GM19193 (cell line): ENCODE data around the gene CEP44.

Experiments
- POLR2A ChIP-seq: IDR thresholded peaks from 4 replicates; pipeline ENCODE4 v1.6.1; 2011; ENCODE audit not compliant: insufficient read depth, insufficient read length; ENCODE audit errors: extremely low read depth

Gene CEP44

DNA sequence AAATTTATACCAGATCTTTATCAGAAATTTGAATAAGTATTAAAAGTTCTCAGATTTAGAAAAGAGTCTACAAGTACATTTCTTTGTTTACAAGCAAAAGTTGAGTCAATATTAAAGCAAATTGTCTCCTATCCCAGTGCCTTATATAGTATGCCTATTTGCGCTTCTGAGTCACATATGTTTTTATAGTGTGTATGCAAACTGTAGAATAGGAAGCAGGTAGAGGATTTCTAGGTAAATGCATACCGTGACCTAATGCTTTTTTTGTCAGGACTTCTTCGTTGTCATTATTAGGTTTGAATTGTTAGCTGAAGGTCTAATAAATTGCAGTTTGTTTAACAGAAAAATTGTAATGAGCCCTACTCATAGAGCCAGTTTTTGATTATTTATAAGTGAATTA lies 22.2 kb downstream of the CEP44 start:
- TF ChIP-seq POLR2A = no peak

DNA sequence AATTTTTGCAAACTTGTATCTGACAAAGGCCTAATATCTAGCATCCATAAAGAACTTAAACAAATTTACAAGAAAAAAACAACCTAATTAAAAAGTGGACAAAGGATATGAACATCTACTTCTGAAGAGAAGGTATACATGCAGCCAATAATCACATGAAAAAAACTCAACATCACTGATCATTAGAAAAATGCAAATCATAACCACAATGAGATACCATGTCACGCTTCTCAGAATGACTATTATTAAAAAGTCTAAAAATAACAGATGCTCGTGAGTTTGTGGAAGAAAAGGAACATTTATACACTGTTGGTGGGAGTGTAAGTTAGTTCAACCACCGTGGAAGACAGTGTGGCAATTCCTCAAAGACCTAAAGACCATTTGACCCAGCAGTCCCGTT lies 24.0 kb downstream of the CEP44 start:
- TF ChIP-seq POLR2A = no peak

DNA sequence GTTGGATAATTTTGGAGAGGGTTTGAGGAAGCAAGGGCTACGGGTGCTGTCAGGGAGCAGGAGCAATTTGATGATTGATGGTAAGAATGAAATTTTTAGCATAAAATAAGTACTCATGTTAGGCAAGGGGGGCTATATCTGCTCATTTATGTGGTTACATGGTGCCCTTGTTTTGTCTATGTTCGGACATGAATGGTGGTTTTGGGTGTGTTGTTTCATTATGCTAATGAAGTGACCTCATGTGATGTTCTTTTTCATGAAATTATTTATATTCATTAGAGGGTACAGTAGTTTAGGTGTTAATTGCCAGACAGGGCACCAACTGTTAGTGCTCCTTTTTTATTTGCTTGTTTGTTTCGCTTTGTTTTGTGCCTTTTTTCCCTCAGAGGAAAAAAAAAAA lies 29.3 kb downstream of the CEP44 start:
- TF ChIP-seq POLR2A = no peak

DNA sequence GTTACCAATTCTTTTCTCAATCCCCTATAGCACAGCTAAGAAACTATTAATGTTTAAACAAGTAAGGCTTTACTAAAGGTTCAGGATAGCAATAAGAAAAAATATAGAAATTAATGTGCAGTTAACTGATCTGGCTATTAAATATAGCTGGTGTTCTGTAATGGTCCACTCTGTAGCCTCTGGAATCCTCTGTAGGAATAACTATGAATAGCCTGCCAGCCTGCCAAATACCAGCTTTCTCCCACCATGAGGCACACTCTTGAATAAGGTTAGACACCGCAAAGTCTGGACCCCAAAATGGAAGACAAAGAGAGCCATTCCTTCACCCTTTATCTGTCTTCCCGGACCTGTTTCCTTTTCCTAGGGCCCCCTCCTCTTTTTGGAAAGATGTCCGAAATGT lies 30.6 kb downstream of the CEP44 start:
- no peak for TF ChIP-seq POLR2A

DNA sequence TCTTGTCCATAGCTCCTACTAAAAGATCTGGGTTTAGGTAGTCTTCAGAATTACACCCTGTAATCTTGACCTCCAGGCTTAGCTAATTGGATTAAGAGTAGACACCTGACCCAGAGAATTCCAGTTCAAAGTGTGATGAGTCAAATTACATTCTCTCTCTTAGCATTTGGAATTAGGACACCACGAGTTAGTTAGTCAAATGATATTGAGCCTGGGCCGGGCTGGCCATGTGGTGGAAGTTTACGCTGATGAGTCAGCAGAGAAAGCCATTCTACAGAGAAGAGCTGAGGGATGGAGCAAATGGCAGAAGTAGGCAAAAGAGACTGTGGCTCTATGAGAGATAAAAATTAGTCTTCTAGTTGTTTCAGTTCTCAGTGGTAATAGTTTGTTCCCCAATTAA lies 31.1 kb downstream of the CEP44 start:
- no peak for TF ChIP-seq POLR2A

DNA sequence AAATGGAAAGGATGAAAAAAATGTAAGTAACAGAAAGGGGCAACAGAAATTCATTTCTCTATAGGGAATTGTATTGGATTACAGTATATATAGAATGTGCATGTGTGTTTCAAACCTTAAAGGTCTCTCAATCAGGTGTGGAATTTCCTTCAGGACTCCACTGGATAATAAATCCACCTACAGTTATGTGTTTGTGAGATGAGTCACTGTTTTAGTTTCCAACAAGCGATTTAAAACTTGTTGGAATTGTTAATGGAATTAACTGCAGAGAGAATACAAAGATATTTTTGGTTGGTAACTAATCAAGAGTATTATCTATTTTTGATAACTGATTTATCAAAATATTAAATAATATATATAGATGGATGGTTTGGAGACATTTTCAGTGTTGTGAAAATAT lies 32.8 kb downstream of the CEP44 start:
- TF ChIP-seq POLR2A = no peak

DNA sequence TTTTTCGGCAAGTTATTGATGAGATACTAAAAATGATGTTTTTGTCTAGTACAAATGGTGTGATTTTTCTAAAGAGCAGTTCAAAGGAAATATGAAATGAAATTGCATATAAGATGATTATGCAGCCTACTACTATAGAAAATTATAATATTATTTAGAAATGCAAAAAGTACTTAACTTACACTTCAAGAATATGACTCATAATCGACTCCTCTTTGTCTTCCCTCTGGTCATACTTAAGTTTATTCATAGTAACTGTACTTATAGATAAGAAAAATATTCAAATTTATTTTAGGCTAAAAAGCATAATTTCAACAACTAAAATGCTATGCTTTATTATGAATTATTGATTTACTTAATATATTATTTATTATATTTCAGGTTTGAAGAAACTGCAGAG lies 33.2 kb downstream of the CEP44 start:
- TF ChIP-seq POLR2A = no peak

DNA sequence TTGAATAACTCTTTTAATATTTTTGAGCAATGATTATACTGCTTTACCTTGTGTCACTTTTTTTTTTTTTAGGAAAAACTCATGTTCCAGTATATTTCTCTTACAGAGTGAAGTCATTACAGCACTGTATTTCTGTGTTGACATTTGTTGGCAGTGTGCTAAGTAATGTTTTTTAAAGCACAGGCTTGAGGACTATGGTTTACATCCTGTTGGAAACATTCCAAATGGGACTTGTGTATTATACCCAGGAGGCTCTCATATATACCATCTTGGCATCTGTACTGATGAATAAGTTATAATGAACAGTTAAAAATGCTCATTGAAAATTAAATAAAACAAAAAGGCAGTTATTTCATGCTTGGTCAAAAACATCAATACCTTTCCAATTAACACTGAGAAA lies 33.8 kb downstream of the CEP44 start:
- TF ChIP-seq POLR2A = no peak

DNA sequence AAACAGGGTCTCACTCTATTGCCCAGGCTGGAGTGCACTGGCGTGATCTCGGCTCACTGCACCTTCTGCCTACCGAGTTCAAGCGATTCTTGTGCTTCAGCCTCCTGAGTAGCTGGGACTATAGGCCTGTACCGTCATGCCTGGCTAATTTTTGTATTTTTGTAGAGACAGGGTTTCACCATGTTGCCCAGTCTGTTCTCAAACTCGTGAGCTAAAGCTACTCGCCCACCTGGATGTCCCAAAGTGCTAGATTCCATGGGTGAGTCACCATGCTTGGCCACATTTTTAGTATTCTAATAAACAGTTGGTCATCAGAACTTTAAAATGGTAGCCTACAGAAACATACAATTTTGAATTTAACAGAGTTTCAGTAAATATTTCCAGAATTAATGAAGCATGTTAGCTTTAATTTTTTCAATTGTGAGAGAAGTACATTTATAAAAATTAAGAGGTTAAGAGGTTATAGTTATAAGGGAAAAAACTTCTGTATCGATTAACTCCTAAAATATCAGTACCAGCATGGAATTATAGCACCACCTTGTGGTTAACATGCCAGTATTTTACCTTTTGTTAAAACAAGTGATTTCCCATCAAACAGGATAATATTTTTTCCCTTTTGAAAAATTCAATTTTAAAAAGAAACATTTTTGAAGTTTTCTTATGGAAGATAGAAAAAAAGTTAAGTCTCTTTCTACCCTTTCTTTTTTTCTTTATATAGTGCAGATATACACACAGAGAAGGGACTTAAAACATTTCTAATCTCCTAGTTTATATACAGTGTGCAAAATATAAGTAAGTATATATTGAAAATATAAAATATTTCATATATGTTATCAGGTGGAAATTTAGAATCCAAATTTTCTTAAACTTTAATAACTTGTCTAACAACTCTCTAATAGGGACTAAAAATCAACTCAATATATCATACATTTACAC lies 35.4 kb downstream of the CEP44 start:
- no peak for TF ChIP-seq POLR2A

DNA sequence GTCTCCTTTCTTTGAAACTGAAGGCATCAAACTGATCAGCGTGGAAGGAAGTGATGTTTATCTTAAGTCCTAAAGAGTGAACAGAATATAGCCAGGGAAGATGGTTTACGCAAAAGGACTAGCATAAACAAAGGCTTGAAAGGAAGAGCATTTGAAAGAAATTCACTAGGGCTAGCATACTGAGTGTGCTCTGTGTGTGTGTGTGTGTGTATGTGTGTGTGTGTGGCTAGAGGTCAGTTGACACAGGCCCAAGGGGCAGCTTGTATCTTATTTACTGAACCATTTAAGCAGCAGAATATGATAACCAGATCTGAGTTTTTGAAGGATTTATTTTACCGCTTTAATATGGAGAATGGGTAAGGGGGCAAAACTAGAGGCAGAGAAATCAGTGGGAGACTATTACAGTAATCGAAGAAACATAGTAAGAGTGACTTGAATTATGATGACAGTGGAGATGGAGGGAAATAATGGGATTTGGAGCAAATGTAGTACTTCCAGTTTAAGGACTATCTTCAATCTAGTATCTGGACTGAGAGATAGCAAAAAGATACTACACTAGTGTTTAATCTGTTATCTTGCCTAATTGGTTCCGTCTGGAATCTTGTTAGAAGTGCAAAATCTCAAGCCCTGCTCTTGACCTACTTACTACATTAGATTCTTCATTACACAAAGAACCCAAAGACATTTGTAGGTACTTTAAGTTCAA lies 36.9 kb downstream of the CEP44 start:
- TF ChIP-seq POLR2A = no peak

DNA sequence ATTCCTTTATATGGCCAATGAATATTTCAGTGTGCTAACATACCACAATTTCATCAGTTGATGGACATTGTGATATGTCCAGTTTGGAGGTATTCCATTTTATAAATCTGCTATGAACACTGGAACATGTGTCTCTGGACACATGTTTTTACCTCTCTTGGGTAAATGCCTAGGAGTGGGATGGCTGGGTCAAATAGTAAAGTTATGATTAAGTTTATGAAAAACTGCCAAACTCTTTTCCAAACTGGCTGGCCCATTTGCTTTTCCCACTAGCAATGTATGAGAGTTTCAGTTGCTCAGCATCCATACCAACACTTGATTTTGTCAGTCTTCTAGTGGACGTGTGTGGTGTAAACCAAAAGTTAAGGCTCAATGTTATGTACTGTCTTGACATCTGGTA lies 40.5 kb downstream of the CEP44 start:
- no peak for TF ChIP-seq POLR2A

DNA sequence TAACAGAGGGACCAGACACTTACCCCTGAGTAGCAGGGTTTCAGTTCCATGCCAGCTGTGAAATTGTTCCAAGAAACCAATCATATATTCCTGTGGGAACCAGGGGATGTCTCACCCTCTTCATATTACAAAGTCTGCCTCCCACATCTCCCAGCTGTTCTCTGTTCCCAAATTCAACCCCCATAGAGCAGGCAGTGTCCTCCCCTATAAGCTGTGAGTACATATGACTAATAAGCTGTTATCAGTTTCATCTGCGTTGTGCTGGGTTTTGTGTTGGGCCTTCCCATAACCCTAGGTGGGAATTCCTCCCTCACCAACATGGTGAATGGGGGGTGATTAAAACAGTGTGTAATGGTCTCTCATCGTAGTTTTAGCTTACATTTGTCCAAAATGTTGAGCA lies 41.0 kb downstream of the CEP44 start:
- no peak for TF ChIP-seq POLR2A

DNA sequence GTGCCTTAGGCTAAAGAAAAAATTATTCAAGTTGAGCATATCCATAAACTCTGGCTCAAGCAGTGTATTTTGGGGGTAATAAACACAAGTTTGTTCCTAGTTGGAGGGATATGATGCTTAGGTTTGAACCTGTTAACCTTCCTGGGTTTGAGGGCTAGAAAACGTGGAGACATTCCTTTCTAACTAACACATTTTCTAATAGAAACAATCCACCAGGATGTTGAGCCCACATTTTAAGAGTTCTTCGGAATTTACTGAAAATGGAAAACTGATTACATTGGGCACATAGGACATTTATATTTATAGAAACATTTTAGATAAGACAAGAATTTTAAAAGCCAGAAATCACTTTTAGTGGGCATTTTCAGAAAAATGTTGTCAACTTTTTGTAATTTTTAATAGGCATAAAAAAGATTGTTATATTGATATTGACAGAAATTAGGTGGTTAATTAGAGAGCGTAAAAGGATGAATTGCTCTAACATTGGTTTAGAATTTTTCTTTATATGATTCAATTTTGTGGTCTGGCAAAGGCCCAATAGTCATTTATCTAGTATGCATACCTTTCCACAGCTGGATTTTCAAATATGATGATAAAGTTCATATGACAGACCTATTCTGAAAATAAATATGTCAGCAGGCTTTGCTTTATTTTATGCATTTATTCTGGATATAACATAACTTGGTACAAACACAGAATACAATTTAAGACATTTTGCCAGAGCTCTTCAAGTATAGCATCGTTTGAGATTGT lies 49.2 kb downstream of the CEP44 start:
- TF ChIP-seq POLR2A = no peak

DNA sequence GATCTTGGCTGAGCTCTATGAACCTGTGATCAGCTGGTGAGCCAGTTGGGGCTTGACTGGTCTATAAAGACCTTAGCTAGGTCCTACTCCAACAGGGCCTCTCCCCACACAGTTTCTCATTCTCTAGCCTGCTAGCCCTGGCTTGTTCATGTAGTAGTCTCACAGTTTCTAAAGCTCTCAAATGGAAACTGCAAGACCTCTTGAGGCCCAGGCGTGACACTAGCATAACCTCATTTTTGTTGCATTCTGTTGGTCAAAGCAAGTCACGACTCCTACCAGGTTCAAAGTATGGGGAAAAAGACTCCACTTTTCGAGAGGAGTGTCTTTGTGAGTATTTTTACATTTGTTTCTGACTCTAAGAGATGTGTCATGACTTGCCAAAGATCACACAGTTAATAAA lies 50.9 kb downstream of the CEP44 start:
- TF ChIP-seq POLR2A = no peak

DNA sequence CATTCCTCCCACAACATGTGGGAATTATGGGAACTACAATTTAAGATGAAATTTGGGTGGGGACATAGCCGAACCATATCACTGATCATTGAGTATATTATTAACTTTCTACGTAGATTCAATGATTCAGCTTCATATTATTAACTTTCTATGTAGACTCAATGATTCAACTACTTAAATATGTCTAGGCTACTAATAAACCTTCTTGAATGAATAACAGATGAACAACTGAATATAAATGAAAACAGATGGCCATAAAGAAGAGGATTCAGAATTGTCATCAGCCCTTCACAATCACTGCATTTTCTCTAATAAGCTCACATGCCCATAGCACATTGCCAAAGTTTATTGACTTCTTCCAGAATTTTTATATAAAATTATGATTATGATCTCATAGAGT lies 57.0 kb downstream of the CEP44 start:
- no peak for TF ChIP-seq POLR2A
